ENCODE data around the gene BDKRB2. TPM values are rescaled to one million over a fixed set of nuclear protein-coding genes. Genes with fewer than 3 reads are reported as not detected.

The BDKRB2 gene
- total and polyA plus RNA-seq, 2 experiments from 2014 or later = 12.4 to 14.4 TPM

GRCh38 chr14:96231526-96232130 is 27.0 kb downstream of the BDKRB2 start:
- 88 to 93% methylated on average over 12 of the region's 12 CpGs for WGBS, 2 experiments (ENCODE audit: low coverage in 1 of 2, low lambda C conversion rate in 2 of 2, missing lambda C conversion rate in 2 of 2)
- Histone ChIP-seq H3K4me1 (ENCODE audit: insufficient read depth) (no peaks in the 10 kb centered on the region), H3K36me3 (ENCODE audit: low read depth) (no peaks in the 10 kb centered on the region), H3K27me3 (replicated peaks; ENCODE audit: insufficient read depth) (no peaks in the 10 kb centered on the region), H3K9ac (no peak overlapping the region), H3F3A (ENCODE audit: insufficient read depth) (no peaks in the 10 kb centered on the region), H3K79me2 (ENCODE audit: insufficient read depth) (no peaks in the 10 kb centered on the region), H3K4me3 (no peak overlapping the region), H3K9me3 (ENCODE audit: low read depth) (no peaks in the 10 kb centered on the region), H3K4me2 (ENCODE audit: unreplicated experiment) (no peak overlapping the region), H3K27ac (no peak overlapping the region), H2AFZ (no peak overlapping the region), H4K20me1 (ENCODE audit: insufficient read depth) (no peaks in the 10 kb centered on the region), H3K9me2 (ENCODE audit: insufficient read depth) (no peaks in the 10 kb centered on the region)
- in situ Hi-C loops (cut with MboI) = no loop called here
- no peak for TF ChIP-seq EZH2 (IDR thresholded peaks at IDR 0.05; ENCODE audit: insufficient read depth, poor library complexity, severe bottlenecking)
- no peak for TF ChIP-seq EZH2phosphoT487 (IDR thresholded peaks at IDR 0.05; ENCODE audit: insufficient read depth, low read depth)
- no peak for DNase-seq

- Histone ChIP-seq H2AFZ (no peak overlapping the region), H4K20me1 (ENCODE audit: insufficient read depth) (no peaks in the 10 kb centered on the region), H3K36me3 (ENCODE audit: low read depth) (no peaks in the 10 kb centered on the region), H3K79me2 (ENCODE audit: insufficient read depth) (no peaks in the 10 kb centered on the region), H3K9me3 (ENCODE audit: low read depth) (no peaks in the 10 kb centered on the region), H3F3A (ENCODE audit: insufficient read depth) (no peaks in the 10 kb centered on the region), H3K4me3 (no peak overlapping the region), H3K9me2 (ENCODE audit: insufficient read depth) (no peaks in the 10 kb centered on the region), H3K4me2 (ENCODE audit: unreplicated experiment) (no peak overlapping the region), H3K27ac (no peak overlapping the region), H3K27me3 (replicated peaks; ENCODE audit: insufficient read depth) (no peaks in the 10 kb centered on the region), H3K9ac (no peak overlapping the region), H3K4me1 (ENCODE audit: insufficient read depth) (no peaks in the 10 kb centered on the region)
- TF ChIP-seq EZH2 (IDR thresholded peaks at IDR 0.05; ENCODE audit: insufficient read depth, poor library complexity, severe bottlenecking) (no peak), EZH2phosphoT487 (IDR thresholded peaks at IDR 0.05; ENCODE audit: insufficient read depth, low read depth) (no peak)
- WGBS, 2 experiments (ENCODE audit: low coverage in 1 of 2, low lambda C conversion rate in 2 of 2, missing lambda C conversion rate in 2 of 2) = 97 to 98% methylated on average over 11 of the region's 11 CpGs
- in situ Hi-C loops (cut with MboI) = no loop called here
- DNase-seq = no peak
Measured at GRCh38 chr14:96232506-96232905, 27.9 kb downstream of the BDKRB2 start.

- Histone ChIP-seq H3K4me2 (ENCODE audit: unreplicated experiment) (no peak overlapping the region), H3K79me2 (ENCODE audit: insufficient read depth) (no peaks in the 10 kb centered on the region), H3F3A (ENCODE audit: insufficient read depth) (no peaks in the 10 kb centered on the region), H3K27me3 (replicated peaks; ENCODE audit: insufficient read depth) (no peaks in the 10 kb centered on the region), H3K9me2 (ENCODE audit: insufficient read depth) (no peaks in the 10 kb centered on the region), H2AFZ (no peak overlapping the region), H3K9ac (no peak overlapping the region), H3K36me3 (ENCODE audit: low read depth) (no peaks in the 10 kb centered on the region), H3K9me3 (ENCODE audit: low read depth) (no peaks in the 10 kb centered on the region), H4K20me1 (ENCODE audit: insufficient read depth) (no peaks in the 10 kb centered on the region), H3K27ac (no peak overlapping the region), H3K4me1 (ENCODE audit: insufficient read depth) (no peaks in the 10 kb centered on the region), H3K4me3 (no peak overlapping the region)
- in situ Hi-C loops (cut with MboI) = no loop called here
- DNase-seq = no peak
- no peak for TF ChIP-seq EZH2 (IDR thresholded peaks at IDR 0.05; ENCODE audit: insufficient read depth, poor library complexity, severe bottlenecking)
- TF ChIP-seq EZH2phosphoT487 (IDR thresholded peaks at IDR 0.05; ENCODE audit: insufficient read depth, low read depth) = no peak
- WGBS, 2 experiments (ENCODE audit: low coverage in 1 of 2, low lambda C conversion rate in 2 of 2, missing lambda C conversion rate in 2 of 2) = 90% methylated on average over 3 of the region's 3 CpGs
Measured at GRCh38 chr14:96233661-96234060, 29.0 kb downstream of the BDKRB2 start.

- no peaks in the 10 kb centered on the region for H3K9me2 ChIP-seq (ENCODE audit: insufficient read depth)
- no peaks in the 10 kb centered on the region for H3K4me1 ChIP-seq (ENCODE audit: insufficient read depth)
- H3K36me3 ChIP-seq (ENCODE audit: low read depth) = no peaks in the 10 kb centered on the region; the same call in 1 of the 2 replicates
- no peak overlapping the region for H2AFZ ChIP-seq
- no peak overlapping the region for H3K4me3 ChIP-seq
- in situ Hi-C loops (cut with MboI) = no loop called here
- no peak overlapping the region for H3K4me2 ChIP-seq (ENCODE audit: unreplicated experiment)
- H3K27ac ChIP-seq = no peak overlapping the region
- no peaks in the 10 kb centered on the region for H4K20me1 ChIP-seq (ENCODE audit: insufficient read depth)
- H3K9ac ChIP-seq = no peak overlapping the region
- TF ChIP-seq EZH2 (IDR thresholded peaks at IDR 0.05; ENCODE audit: insufficient read depth, poor library complexity, severe bottlenecking) (no peak), EZH2phosphoT487 (IDR thresholded peaks at IDR 0.05; ENCODE audit: insufficient read depth, low read depth) (no peak)
- DNase-seq = no peak
- WGBS, 2 experiments (ENCODE audit: low coverage in 1 of 2, low lambda C conversion rate in 2 of 2, missing lambda C conversion rate in 2 of 2) = 90 to 95% methylated on average over 4 of the region's 4 CpGs
- no peaks in the 10 kb centered on the region for H3K79me2 ChIP-seq (ENCODE audit: insufficient read depth)
- no peaks in the 10 kb centered on the region for H3K27me3 ChIP-seq (replicated peaks; ENCODE audit: insufficient read depth)
- no peaks in the 10 kb centered on the region for H3K9me3 ChIP-seq (ENCODE audit: low read depth)
- no peaks in the 10 kb centered on the region for H3F3A ChIP-seq (ENCODE audit: insufficient read depth)
Measured at GRCh38 chr14:96235426-96235825, 30.8 kb downstream of the BDKRB2 start.

Data from GM23248 (cell line).